Heart left ventricle (tissue), 16 donors: ENCODE results near the gene SLC16A14. TPM values are rescaled to one million over a fixed set of nuclear protein-coding genes. Genes with fewer than 3 reads are reported as not detected.

Source experiments
- ATAC-seq, 4 donors: fragments of 200-7000 bp; cut with Tn5 transposase; one replicate each; pipeline ENCODE4 v1.9.1; 2020 to 2022; ENCODE audit warnings: moderate library complexity in 4 of 4, mild to moderate bottlenecking in 3 of 4, moderate number of reproducible peaks in 1 of 4
- DNase-seq, 5 donors: peaks; one replicate each; pipeline ENCODE4 v3.0.0-alpha.2; 2020
- H3K27ac ChIP-seq, 12 donors: fragments of 200-600 bp; sonication (generic) in 4 of 12; one replicate each; pipeline versions ENCODE4 v1.5.0 to v1.8.0; 2016 to 2022; ENCODE audit warnings: mild to moderate bottlenecking in 2 of 12
- H3K27me3 ChIP-seq, 9 donors: fragments of 200-600 bp; sonication (generic) in 2 of 9; one replicate each; pipeline versions ENCODE4 v1.5.1 to v1.8.0; 2016 to 2022; ENCODE audit warnings: mild to moderate bottlenecking in 3 of 9
- H3K36me3 ChIP-seq, 9 donors: fragments of 200-600 bp; sonication (generic) in 2 of 9; one replicate each; pipeline versions ENCODE4 v1.5.0 to v1.8.0; 2018 to 2022; ENCODE audit warnings: mild to moderate bottlenecking in 2 of 9
- H3K4me1 ChIP-seq, 12 donors: fragments of 200-600 bp; sonication (generic) in 4 of 12; one replicate each; pipeline versions ENCODE4 v1.5.0 to v1.8.0; 2016 to 2022; ENCODE audit warnings: mild to moderate bottlenecking in 3 of 12
- H3K4me3 ChIP-seq, 12 donors: fragments of 200-600 bp; sonication (generic) in 4 of 12; one replicate each; pipeline versions ENCODE4 v1.5.0 to v1.8.0; 2017 to 2022; ENCODE audit warnings: mild to moderate bottlenecking in 9 of 12, moderate library complexity in 4 of 12
- H3K9me3 ChIP-seq, 12 donors: fragments of 200-600 bp; sonication (generic) in 4 of 12; one replicate each; pipeline versions ENCODE4 v1.5.0 to v1.8.0; 2016 to 2022; ENCODE audit warnings: mild to moderate bottlenecking in 1 of 12
- POLR2A ChIP-seq, 2 donors: fragments of 450-650 bp; IDR thresholded peaks; one replicate each; pipeline ENCODE4 v1.6.1; 2017; ENCODE audit warnings: antibody characterized with exemption in 2 of 2, mild to moderate bottlenecking in 2 of 2, moderate library complexity in 2 of 2
- WGBS, 4 donors: extraction: QIAGEN DNeasy Blood & Tissue Kit in 2 of 4; methylation state at CpG; one replicate each; pipeline versions ENCODE4 v1.1.5 to v1.1.7; 2013 to 2018; 5-methylcytosine and 5-hydroxymethylcytosine counted together
- intact Hi-C, 10 donors: fragments of 100-400 bp; cut with DNase I; formaldehyde crosslinking; loops; one replicate each; pipeline versions ENCODE4 v1.11.1 to v1.14.2; 2022
- polyA plus RNA-seq, 2 donors: library from polyadenylated mRNA; stranded (reverse); fragments of 200-250 nt; gene quantifications; one replicate each; pipeline ENCODE4 v1.2.3, GENCODE V29; 2013
- total RNA-seq, 9 donors: library from RNA; depleted of rRNA in 2 of 9; stranded (reverse); fragments of >200 nt in 2 of 9; fragmentation: NEBNext Ultra II Directional in 3 of 9; extraction: Animal tissue kit (Norgen Biotek cat#: 25700) in 3 of 9; gene quantifications; one replicate each; pipeline versions ENCODE4 v1.1.0 to v1.2.4, GENCODE V29; 2016 to 2023
- TF ChIP-seq, protein P1 (sequence below), 12 donors: fragments of 200-600 bp; sonication (generic) in 4 of 12; IDR thresholded peaks; one replicate each; pipeline versions ENCODE4 v1.5.0 to v1.8.0; 2018 to 2022; ENCODE audit warnings: antibody characterized with exemption in 12 of 12, mild to moderate bottlenecking in 5 of 12
- donor health status: ischemic (EF 13 %, LVEDD 7.1; RV severe dilation, severe dysfunction).
- donor health status: healthy with polysubstance abuse.
- donor health status: DM: no; HTN: yes; CAD: no.
- donor health status: DM: no; HTN: no; CAD: no.
- donor health status: ischemic (EF 25% LVEDD 6.9; RV normal size, moderate dysfunction).
- donor health status: ischemic (EF 25% LVEDD 5.7; RV mildly dilated, moderate dysfunction).
- donor health status: healthy.
- donor health status: DM: yes; HTN: yes; CAD: no.
- donor health status: ischemic (EF 35%, LVEDD 5.7; RV mildly dilated, moderate dysfunction).
- donor health status: nonischemic (EF 11% LVEDD 7.7; RV severe dilation, severe dysfunction).
- donor health status: DM: yes; HTN: yes; CAD: no.
- donor health status: PGD.
- donor health status: ischemic (EF 29% LVEDD 5.4; RV normal size, mild dysfunction).
- donor health status: nonischemic (EF 23%, LVEDD 6.1; RV moderate dilation, normal function).

The SLC16A14 gene
- total and polyA plus RNA-seq, 11 donors = 0.53 to 5.2 (median 3.1) TPM

- WGBS, 4 donors = 77 to 87% (median 85%) methylated on average over 5 to 6 of the region's 6 CpGs
- DNase-seq = no peak
- no peak for TF ChIP-seq POLR2A (IDR thresholded peaks at IDR 0.05)
- TF ChIP-seq, protein P1, sequence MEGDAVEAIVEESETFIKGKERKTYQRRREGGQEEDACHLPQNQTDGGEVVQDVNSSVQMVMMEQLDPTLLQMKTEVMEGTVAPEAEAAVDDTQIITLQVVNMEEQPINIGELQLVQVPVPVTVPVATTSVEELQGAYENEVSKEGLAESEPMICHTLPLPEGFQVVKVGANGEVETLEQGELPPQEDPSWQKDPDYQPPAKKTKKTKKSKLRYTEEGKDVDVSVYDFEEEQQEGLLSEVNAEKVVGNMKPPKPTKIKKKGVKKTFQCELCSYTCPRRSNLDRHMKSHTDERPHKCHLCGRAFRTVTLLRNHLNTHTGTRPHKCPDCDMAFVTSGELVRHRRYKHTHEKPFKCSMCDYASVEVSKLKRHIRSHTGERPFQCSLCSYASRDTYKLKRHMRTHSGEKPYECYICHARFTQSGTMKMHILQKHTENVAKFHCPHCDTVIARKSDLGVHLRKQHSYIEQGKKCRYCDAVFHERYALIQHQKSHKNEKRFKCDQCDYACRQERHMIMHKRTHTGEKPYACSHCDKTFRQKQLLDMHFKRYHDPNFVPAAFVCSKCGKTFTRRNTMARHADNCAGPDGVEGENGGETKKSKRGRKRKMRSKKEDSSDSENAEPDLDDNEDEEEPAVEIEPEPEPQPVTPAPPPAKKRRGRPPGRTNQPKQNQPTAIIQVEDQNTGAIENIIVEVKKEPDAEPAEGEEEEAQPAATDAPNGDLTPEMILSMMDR (IDR thresholded peaks at IDR 0.05) = no peak
Measured at GRCh38 chr2:230010501-230010900, 58.2 kb downstream of the SLC16A14 start.

GRCh38 chr2:230008708-230009066, 60.0 kb downstream of the SLC16A14 start:
- peak overlapping the region in 4 of 12 donors; percentile 10 to 36 (median 21) for H3K4me3 ChIP-seq
- no peaks in the 10 kb centered on the region for H3K9me3 ChIP-seq
- no peak for ATAC-seq
- H3K27ac ChIP-seq = no peak overlapping the region
- H3K4me1 ChIP-seq = peaks cover 0 to 9% (median 2%) of the 10 kb centered on the region in 12 donors
- no peak for DNase-seq
- intact Hi-C loops = loop anchor here (1.0 to 5.0 kb wide), 11 partner anchors 58 to 604 kb away; partner anchors contain the start of gene SLC16A14 (in 4 of the 10)
- no peak for TF ChIP-seq POLR2A (IDR thresholded peaks at IDR 0.05)
- TF ChIP-seq, protein P1 (IDR thresholded peaks at IDR 0.05) = no peak
- no peaks in the 10 kb centered on the region for H3K36me3 ChIP-seq
- H3K27me3 ChIP-seq = no peaks in the 10 kb centered on the region
- WGBS, 4 donors = 81 to 90% (median 85%) methylated on average over 1 of the region's 1 CpG

More at GRCh38 chr2:230010501-230010900, 58.2 kb downstream of the SLC16A14 start:
- intact Hi-C loops = no loop called here
- H3K4me3 ChIP-seq = no peak overlapping the region
- H3K36me3 ChIP-seq = no peaks in the 10 kb centered on the region
- H3K27me3 ChIP-seq = no peaks in the 10 kb centered on the region
- peaks cover 0 to 9% (median 2%) of the 10 kb centered on the region in 12 donors for H3K4me1 ChIP-seq
- no peaks in the 10 kb centered on the region for H3K9me3 ChIP-seq
- no peak for ATAC-seq
- H3K27ac ChIP-seq = no peak overlapping the region

DNA sequence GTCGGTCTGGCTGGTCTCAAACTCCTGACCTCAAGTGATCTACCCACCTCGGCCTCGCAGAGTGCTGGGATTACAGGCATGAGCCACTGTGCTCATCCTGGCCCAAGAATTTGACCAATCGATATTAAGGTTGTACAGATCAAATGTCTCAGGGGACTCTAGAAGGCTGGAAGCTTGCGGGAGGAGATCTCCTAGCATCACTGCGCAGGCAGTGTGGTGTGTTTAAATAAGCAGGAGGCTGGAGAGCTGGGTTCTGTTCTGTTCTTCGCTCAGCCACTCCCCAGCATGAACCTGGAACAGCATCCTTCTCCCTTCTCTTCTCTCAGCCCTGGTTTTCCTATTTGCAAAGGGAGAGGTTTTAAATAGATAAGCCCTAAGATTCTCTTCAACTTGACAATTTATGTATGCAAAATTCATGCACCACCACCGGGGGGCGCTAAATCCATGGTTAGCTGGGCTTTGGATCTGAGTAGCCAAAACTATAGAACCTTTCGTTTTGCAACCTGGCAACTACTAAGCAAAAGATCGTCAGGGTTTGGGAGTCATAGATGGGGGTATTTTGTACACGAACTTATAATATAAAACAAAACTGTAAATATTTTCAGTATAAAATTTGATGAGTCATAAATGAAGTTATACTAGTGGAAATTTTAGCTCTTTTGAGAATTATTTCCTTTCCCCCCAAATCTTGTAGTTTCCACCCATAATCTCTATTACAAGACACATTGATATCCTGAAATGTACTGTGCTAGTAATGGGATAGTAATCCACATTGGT, 60.6 kb downstream of the SLC16A14 start:
- WGBS, 4 donors = 46 to 54% (median 52%) methylated on average over 12 of the region's 12 CpGs

More for the DNA sequence above, 60.6 kb downstream of the SLC16A14 start:
- Histone ChIP-seq H3K27ac (no peak overlapping the region), H3K4me3 (peak overlapping the region in 7 of 12 donors; percentile 4 to 36 (median 20)), H3K9me3 (no peaks in the 10 kb centered on the region), H3K27me3 (no peaks in the 10 kb centered on the region), H3K4me1 (peaks cover 0 to 9% (median 2%) of the 10 kb centered on the region in 12 donors), H3K36me3 (no peaks in the 10 kb centered on the region)
- intact Hi-C loops = loop anchor here (1.0 to 5.0 kb wide), 11 partner anchors 59 to 604 kb away; partner anchors contain the start of gene SLC16A14 (in 4 of the 10)
- TF ChIP-seq, protein P1 (IDR thresholded peaks at IDR 0.05) = peak; percentile 77 to 87 (median 83)
- TF ChIP-seq POLR2A (IDR thresholded peaks at IDR 0.05) = no peak
- DNase-seq (peak; percentile 56 to 84 (median 69)), ATAC-seq (peak; percentile 47 to 62 (median 58))
